ENCODE data around the gene OR5D18.
"Not testable (repeated sequence)": the region's sequence is repeated elsewhere in the genome, so short reads cannot be mapped to it uniquely, and the experiment has no call there.

Gene OR5D18

DNA sequence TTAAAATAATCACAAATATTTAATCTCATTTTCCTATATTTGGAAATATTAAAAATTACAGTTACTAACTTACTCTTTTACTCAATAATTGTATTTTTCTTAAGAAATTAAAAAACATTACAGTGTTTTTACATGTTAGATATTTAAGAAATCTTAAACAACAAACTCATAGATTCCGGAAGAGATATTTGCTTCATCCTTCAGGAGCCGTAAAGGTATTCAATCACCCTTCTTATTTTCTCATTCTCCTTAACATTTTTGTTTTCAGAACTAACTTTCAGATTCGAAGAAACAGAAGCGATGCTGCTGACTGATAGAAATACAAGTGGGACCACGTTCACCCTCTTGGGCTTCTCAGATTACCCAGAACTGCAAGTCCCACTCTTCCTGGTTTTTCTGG lies at the start of gene OR5D18:
TSS of gene OR5D18 (plus strand) at position 301 of the 400 bp plus-strand sequence. CDS start at position 301, 0 bp downstream.
- no peak for DNase-seq

DNA sequence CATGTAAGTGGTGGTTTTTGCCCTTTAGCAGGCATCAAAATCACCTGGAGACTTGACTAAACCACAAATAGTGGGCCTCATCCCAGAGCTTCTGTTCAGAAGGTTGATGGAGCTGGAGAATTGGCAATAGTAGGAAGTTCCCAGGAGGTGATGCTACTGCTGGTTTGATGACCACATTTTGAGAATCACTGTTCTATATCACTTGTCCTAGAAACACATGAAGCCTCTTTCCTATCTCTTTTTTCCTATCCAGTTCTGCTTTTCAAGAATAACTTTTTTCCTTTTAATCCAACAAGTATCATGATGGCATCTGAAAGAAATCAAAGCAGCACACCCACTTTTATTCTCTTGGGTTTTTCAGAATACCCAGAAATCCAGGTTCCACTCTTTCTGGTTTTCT lies 46.3 kb upstream of the OR5D18 start, which contains the start of gene OR5D13:
TSS of gene OR5D13 (plus strand) at position 301 of the 400 bp plus-strand sequence. CDS start at position 301, 0 bp downstream.
- no peak for DNase-seq

DNA sequence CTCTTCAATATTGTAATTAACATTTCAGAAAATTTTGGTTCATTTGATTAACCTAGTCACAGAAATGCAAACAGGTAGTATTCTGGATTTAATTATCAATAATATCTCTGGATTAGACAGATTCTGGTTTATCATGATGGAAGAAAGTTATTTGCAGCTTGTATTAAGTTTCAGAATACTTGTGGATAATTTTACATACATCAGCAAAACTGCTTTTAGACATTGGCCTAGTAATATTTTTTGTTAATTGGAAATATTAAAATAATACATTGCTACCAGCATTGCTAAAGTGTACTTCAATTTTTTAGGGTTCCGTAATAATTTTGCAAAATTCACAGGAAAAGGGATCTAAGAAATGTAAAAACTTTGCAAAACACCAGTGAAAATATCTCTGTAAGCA lies 27.8 kb upstream of the OR5D18 start:
- no peak for DNase-seq

DNA sequence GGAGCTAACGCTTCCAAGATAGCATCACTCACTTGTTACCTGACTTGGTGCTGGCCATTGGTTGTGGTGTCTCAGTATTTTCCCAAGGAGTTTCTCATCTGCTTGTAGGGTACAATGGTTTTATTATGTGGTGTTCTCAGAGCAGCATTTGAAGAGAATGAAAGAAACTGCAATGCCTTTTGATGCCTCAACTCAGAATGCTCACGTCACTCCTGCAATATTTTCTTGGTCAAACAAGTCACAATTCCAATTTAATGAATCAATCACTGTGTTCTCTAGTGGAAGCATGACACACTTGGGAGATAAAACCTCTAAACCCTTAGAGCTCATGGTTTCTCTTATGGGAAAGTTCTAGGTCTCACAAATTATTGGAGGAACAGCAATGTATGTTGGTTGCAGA lies 26.1 kb upstream of the OR5D18 start:
- DNase-seq: no peak

DNA sequence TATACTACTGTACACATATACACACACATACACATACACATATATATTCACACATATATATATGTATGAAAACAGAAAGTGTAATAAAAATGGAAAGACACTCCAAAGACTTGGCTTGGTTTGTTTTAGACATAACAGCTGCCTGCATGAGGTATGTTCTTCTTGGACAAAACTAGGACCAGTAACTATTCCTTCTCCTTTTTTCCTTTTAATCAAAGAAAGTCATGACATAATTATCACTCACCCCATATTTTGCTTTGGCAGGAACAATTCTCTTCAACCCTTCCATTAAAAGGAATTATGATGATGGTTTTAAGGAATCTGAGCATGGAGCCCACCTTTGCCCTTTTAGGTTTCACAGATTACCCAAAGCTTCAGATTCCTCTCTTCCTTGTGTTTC lies 24.2 kb upstream of the OR5D18 start, which contains the start of gene OR5D14:
TSS of gene OR5D14 (plus strand) at position 301 of the 400 bp plus-strand sequence. CDS start at position 301, 0 bp downstream.
- no peak for DNase-seq

DNA sequence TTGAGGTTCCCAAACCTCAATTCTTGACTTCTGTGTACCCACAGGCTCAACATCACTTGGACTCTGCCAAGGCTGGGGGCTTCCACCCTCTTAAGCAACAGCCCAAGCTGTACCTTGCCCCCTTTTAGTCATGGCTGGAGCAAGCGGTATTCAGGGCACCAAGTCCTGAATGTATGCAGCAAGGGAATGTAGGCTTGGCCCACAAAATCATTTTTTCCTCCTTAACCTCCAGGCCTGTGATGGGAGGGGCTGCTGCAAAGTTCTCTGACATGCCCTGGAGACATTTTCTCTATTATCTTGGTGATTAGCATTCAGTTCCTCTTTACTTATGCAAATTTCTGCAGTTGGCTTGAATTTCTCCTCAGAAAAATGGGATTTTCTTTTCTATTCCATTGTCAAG lies 13.2 kb upstream of the OR5D18 start:
- DNase-seq: no peak

DNA sequence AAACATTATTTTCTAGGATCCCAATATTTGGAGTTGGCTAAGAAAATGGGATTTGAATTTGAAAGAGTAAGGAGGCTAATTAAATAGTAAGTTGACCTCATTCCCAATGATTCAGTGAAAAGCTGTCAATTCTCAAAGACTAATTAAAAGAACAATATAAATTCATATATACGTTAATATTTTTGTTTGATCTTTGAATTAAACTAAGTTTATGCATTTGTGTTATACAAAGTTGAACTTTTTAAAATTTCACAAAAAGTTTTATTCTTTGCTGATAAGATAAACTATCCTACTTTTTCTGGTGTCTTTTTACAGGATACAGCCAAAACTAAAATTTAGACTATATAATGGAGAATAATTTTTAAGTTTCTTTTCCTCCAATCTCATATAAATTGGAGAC lies 8.4 kb upstream of the OR5D18 start, which contains the start of gene OR5L1:
TSS of gene OR5L1 (plus strand) at position 301 of the 400 bp plus-strand sequence. CDS start 100 bp downstream, outside the sequence.
- no peak for DNase-seq

DNA sequence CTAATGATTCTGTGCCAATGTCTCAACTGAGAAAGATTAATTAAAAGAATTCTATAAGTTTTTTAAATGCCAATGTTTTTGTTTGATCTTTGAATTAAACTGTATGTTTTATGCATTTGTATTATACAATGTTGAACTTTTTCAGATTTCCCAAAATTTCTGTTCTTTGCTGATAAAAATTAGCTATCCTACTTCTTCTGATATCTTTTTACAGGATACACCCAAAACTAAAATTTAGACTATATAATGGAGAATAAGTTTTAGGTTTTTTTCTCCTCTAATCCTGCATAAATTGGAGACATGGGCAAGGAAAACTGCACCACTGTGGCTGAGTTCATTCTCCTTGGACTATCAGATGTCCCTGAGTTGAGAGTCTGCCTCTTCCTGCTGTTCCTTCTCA lies 7.5 kb downstream of the OR5D18 start, which contains the start of gene OR5L2:
TSS of gene OR5L2 (plus strand) at position 301 of the 400 bp plus-strand sequence. CDS start at position 301, 0 bp downstream.
- no peak for DNase-seq

DNA sequence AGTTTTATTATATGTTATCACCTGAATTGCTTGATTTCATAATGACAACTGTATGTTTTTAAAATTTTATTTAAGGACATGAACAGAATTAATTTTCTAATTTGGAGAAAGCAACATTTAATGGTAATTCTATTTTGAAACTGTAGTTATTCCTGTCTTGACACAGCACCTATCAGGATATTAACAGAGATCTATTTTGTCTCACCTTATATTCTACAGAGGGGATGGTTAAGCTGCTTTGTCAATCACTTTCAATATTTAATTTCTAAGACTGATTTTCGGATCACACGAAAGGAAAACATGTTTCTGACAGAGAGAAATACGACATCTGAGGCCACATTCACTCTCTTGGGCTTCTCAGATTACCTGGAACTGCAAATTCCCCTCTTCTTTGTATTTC lies 19.0 kb downstream of the OR5D18 start, which contains the start of gene OR5D16:
TSS of gene OR5D16 (plus strand) at position 301 of the 400 bp plus-strand sequence. CDS start at position 301, 0 bp downstream.
- DNase-seq: no peak

DNA sequence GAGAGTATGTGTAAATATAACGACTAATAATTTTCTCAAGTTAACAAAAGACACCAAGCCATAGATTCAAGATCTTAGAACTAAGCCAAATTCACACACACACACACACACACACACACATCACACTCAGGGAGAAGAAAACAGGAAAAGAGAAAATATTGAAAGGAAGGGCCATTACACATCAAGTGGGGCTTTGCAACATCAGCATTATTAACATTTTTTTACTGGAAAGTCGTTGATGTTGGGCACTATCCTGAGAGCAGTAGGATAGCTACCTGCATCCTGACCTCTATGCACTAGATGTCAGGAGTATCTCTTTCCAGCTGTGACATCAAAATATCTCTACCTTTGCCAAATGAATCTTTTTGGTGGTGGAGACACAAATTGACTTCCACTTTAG lies 28.0 kb downstream of the OR5D18 start:
- DNase-seq: no peak

DNA sequence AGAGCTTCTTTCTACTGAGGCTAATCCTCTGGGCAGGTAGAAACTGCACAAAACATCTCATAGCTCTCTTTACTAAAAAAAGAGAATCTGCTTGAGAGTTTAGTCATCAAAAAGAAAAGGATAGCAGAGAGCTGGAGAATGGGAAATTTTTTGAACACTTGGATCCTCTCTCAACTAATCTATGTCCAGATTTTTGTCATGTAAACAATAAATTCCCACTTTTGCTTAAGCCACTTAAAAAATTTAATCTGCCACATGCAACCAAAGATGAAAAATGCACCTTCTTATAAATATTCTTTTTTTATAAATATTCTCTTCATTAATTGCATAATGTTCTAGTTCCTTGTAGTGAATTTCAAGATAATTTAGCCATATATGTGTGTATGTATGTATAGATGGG lies 29.6 kb downstream of the OR5D18 start:
- DNase-seq: no peak

DNA sequence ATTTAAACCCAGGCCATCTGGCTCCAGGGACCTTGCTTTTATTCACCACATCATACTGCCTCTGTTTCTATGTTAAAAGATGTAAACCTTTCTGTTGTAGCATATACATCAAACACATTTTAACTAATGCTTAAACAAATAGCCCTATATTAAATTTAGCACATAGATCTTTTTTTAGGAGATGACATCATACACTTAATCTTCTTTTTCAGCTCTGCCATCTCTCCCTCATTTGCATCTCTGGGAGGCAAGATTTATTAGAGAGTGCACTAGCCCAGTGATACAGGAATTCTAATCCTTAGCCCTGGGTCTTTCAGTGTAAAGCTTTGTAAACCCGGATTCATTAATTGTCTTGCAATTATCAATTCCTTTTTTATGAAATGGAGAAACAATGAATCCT lies 32.7 kb downstream of the OR5D18 start:
- no peak for DNase-seq

DNA sequence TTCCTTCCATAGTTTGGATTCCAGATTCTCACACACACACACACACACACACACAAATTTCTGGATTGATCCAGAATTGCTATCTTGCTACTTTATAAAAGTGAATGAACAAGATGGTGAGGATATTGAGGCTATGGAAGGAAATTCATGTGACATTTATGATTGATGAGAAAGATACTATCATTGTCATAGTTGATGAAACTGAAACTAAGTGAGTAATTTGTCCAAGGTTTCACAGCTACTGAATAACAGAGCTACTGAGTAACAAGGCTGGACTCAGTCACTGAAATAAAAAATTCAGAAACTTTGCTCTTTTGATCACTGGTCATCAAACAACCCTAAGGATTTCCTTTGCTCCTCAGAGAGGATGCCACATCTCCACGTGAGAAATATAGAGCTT lies 35.3 kb downstream of the OR5D18 start:
- DNase-seq: no peak

DNA sequence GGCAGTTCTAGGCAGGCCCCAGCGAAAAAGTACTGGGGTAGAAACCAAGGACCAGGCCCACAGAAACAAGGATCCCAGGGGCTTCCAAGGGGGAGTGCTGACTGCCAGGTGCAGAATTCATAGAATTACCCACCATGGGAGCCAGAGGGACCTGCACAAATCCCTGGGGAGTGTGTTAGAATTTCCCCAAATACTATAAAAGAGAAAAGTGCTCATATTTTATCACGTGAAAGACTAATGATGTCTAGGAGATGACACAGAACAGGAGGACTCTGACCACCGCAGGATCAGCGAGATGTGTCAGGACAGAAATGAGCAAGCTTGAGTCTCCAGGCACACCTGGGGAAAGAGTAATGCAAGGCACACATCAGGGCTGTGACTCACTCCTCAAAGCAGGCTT lies 47.9 kb downstream of the OR5D18 start:
- not testable (repeated sequence) for DNase-seq

Data from DMS53 (cell line).